GM18498 (cell line): ENCODE measurements around the gene TRIM39.
"Not testable (repeated sequence)": the region's sequence is repeated elsewhere in the genome, so short reads cannot be mapped to it uniquely, and the experiment has no call there.

Source experiments
- ATAC-seq: cut with Tn5 transposase; IDR thresholded peaks from one replicate; pipeline ENCODE4 v1.9.1; 2021; ENCODE audit warnings: mild to moderate bottlenecking, moderate library complexity; ENCODE audit not compliant: unreplicated experiment

Gene TRIM39

GRCh38 chr6:30361661-30362060 lies 34.9 kb downstream of the TRIM39 start:
- ATAC-seq = no peak

GRCh38 chr6:30363459-30363858 lies 36.7 kb downstream of the TRIM39 start:
- no peak for ATAC-seq

- ATAC-seq = no peak
Measured at GRCh38 chr6:30364591-30364990, 37.9 kb downstream of the TRIM39 start.

GRCh38 chr6:30369280-30369679 lies 42.6 kb downstream of the TRIM39 start:
- ATAC-seq = not testable (repeated sequence)

GRCh38 chr6:30378290-30378937 lies 51.7 kb downstream of the TRIM39 start:
- no peak for ATAC-seq

GRCh38 chr6:30380464-30380863 lies 53.7 kb downstream of the TRIM39 start:
- ATAC-seq = no peak

GRCh38 chr6:30386166-30386565 lies 59.4 kb downstream of the TRIM39 start:
- ATAC-seq = no peak

- no peak for ATAC-seq
Measured at GRCh38 chr6:30391240-30391639, 64.5 kb downstream of the TRIM39 start.
